Astrocyte (in vitro differentiated cells and primary cell): Measurements from ENCODE around the gene AGAP5. TPM values are rescaled to one million over a fixed set of nuclear protein-coding genes. Genes with fewer than 3 reads are reported as not detected.
"Not testable (repeated sequence)": the region's sequence is repeated elsewhere in the genome, so short reads cannot be mapped to it uniquely, and the experiment has no call there.

Experiments
- DNase-seq: peaks from one replicate; pipeline ENCODE4 v3.0.0-alpha.2; 2010; ENCODE audit warnings: low read depth
- FAIRE-seq: peaks from 2 replicates; lab custom pipeline; 2011; peaks lifted over from hg19 to GRCh38; lab: Jason Lieb, UNC
- H2AFZ ChIP-seq: 2 replicates; pipeline ENCODE4 v1.6.0; 2012; ENCODE audit warnings: low read depth, low read length, inconsistent platforms
- H3K27ac ChIP-seq: 2 replicates; pipeline ENCODE4 v1.5.1; 2011; ENCODE audit warnings: low read depth, low read length, inconsistent platforms
- H3K27me3 ChIP-seq: 2 replicates; pipeline ENCODE4 v1.6.0; 2011; ENCODE audit warnings: low read length, inconsistent platforms; ENCODE audit not compliant: insufficient read depth
- H3K36me3 ChIP-seq: 2 replicates; pipeline ENCODE4 v1.5.1; 2011; ENCODE audit warnings: low read length, inconsistent platforms; ENCODE audit not compliant: insufficient read depth
- H3K4me1 ChIP-seq: 2 replicates; pipeline ENCODE4 v1.5.1; 2011; ENCODE audit warnings: low read length, inconsistent platforms; ENCODE audit not compliant: insufficient read depth
- H3K4me2 ChIP-seq: 2 replicates; pipeline ENCODE4 v1.6.0; 2012; ENCODE audit warnings: low read length, inconsistent platforms
- H3K4me3 ChIP-seq: 2 replicates; pipeline ENCODE4 v1.5.1; 2011; ENCODE audit warnings: low read depth, mild to moderate bottlenecking, low read length, inconsistent platforms; ENCODE audit not compliant: insufficient read depth
- H3K79me2 ChIP-seq: 2 replicates; pipeline ENCODE4 v1.6.0; 2012; ENCODE audit warnings: mild to moderate bottlenecking, low read length, inconsistent platforms; ENCODE audit not compliant: insufficient read depth
- H3K9ac ChIP-seq: 2 replicates; pipeline ENCODE4 v1.6.0; 2012; ENCODE audit warnings: mild to moderate bottlenecking, low read length, inconsistent platforms
- H3K9me3 ChIP-seq: 2 replicates; pipeline ENCODE4 v1.5.1; 2012; ENCODE audit warnings: low read depth, mild to moderate bottlenecking, low read length, inconsistent platforms; ENCODE audit not compliant: insufficient read depth
- H4K20me1 ChIP-seq: 2 replicates; pipeline ENCODE4 v1.6.0; 2012; ENCODE audit warnings: low read length, inconsistent platforms; ENCODE audit not compliant: insufficient read depth
- H3K27ac Mint-ChIP-seq: one replicate; pipeline ENCODE4 v1.8.0; 2021; ENCODE audit warnings: mild to moderate bottlenecking, mixed read lengths; ENCODE audit not compliant: unreplicated experiment
- H3K27me3 Mint-ChIP-seq: one replicate; pipeline ENCODE4 v1.8.0; 2021; ENCODE audit warnings: low read depth, mixed read lengths; ENCODE audit not compliant: unreplicated experiment
- H3K36me3 Mint-ChIP-seq: one replicate; pipeline ENCODE4 v1.8.0; 2021; ENCODE audit warnings: low read depth, mixed read lengths; ENCODE audit not compliant: unreplicated experiment
- H3K4me1 Mint-ChIP-seq: one replicate; pipeline ENCODE4 v1.8.0; 2021; ENCODE audit warnings: low read depth, mixed read lengths; ENCODE audit not compliant: unreplicated experiment
- H3K4me3 Mint-ChIP-seq: one replicate; pipeline ENCODE4 v1.8.0; 2021; ENCODE audit warnings: mild to moderate bottlenecking, moderate library complexity, mixed read lengths; ENCODE audit not compliant: unreplicated experiment
- H3K9me3 Mint-ChIP-seq: one replicate; pipeline ENCODE4 v1.8.0; 2021; ENCODE audit warnings: mild to moderate bottlenecking, mixed read lengths; ENCODE audit not compliant: unreplicated experiment
- total RNA-seq: library from RNA; stranded (reverse); gene quantifications from 2 replicates; pipeline ENCODE4 v1.2.1, GENCODE V29; 2021

AGAP5 gene
- total RNA-seq, 1 donor from 2014 or later, result 5.1 TPM

DNA sequence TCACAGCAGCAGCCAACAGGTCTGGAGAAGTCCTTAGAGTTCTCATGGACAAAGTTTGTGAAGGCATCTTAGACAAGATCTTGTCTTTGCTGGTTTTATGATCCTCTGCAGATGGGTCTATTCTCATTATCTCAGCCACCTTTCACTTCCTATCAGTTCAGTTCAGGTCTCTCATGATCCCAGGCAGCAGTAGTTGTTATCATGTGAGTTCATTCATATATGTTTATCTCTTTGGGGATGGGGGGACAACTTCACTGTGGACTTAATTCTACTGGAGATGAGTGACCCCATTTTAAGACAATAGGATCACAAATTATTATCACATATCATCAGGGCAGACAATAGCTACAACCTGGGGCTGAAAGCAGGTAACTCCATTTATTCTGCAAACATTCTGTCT is 6.0 kb upstream of the AGAP5 start:
- H3K4me3 Mint-ChIP-seq, DNase-seq, H3K27ac ChIP-seq, H4K20me1 ChIP-seq, H2AFZ ChIP-seq, H3K36me3 Mint-ChIP-seq, H3K9ac ChIP-seq, H3K27me3 Mint-ChIP-seq, H3K27me3 ChIP-seq, H3K27ac Mint-ChIP-seq, H3K79me2 ChIP-seq, H3K9me3 Mint-ChIP-seq, H3K9me3 ChIP-seq, FAIRE-seq, H3K4me1 ChIP-seq, H3K36me3 ChIP-seq, H3K4me2 ChIP-seq, H3K4me3 ChIP-seq: not testable (repeated sequence)
- H3K4me1 Mint-ChIP-seq, result peaks cover 19% of the 10 kb centered on the region

DNA sequence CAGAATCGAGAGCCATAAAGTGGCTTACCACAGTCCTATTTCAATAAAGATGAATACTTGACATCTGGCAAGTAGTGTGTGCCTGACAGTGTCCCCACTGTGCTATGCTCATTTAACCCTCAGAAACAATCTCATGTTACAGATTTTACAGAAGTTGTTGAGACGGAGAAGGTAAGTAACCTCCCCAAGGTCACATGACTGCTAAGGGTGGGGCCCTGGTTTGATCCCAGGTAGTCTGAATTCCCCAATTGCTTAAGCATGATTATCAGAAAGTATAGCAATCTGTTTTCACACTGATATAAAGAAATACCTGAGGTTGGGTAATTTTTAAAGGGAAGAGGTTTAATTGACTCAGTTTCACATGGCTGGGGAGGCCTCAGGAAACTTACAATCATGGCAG is 910 bp upstream of the AGAP5 start:
- not testable (repeated sequence) for H3K9me3 ChIP-seq, FAIRE-seq, H3K36me3 ChIP-seq, H3K9ac ChIP-seq, H3K79me2 ChIP-seq, H3K4me3 ChIP-seq, H3K27me3 Mint-ChIP-seq, H4K20me1 ChIP-seq, H3K27ac ChIP-seq, H3K4me3 Mint-ChIP-seq, H3K27me3 ChIP-seq, H3K36me3 Mint-ChIP-seq, H3K9me3 Mint-ChIP-seq, H3K4me1 ChIP-seq, H3K27ac Mint-ChIP-seq, H3K4me2 ChIP-seq, H3K4me1 Mint-ChIP-seq, H2AFZ ChIP-seq, DNase-seq

DNA sequence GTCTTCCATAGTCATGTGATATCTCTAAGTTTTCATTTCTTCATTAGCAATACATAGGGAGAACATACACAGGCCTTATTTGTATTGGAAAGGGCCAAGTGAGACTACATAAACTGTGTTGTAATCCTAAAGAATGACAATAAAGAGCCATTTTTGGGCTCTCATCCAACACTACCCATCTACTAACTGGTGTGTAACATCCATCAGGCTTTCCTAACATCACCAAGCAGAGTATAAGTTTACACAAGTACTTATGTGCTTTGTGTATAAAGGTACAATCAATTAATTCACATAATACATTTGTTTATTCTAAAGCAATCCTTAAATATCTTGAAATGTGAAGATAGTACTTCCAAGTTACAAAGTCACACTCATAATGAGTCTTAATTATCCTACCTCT is 2.6 kb downstream of the AGAP5 start:
- H3K36me3 ChIP-seq, H3K4me1 Mint-ChIP-seq, H3K9me3 Mint-ChIP-seq, H3K27ac Mint-ChIP-seq, H3K4me3 ChIP-seq, H2AFZ ChIP-seq, H3K36me3 Mint-ChIP-seq, DNase-seq, H3K27me3 Mint-ChIP-seq, H3K4me2 ChIP-seq, FAIRE-seq, H3K27ac ChIP-seq, H4K20me1 ChIP-seq, H3K79me2 ChIP-seq, H3K9me3 ChIP-seq, H3K27me3 ChIP-seq, H3K9ac ChIP-seq, H3K4me3 Mint-ChIP-seq, H3K4me1 ChIP-seq: not testable (repeated sequence)

DNA sequence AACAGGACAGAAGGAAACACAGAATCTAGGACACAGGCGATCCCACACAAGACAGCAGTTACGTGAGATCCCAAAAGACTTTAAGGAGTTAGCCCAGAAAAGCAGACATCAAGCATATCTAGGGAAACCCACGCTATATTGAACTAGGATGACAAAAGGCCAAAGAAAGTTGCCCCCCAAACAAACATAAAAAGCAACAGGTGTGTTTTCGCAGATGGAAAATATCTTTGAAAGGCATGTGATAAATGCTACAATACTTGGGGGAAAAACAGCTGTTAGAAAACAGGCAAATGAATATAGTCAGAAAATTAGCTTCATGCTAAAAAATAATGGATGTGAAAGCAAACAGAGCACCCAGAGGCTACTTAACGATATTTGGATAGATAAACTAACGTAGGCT is 7.2 kb downstream of the AGAP5 start:
- H3K27me3 ChIP-seq, DNase-seq, H3K9ac ChIP-seq, FAIRE-seq, H3K4me1 ChIP-seq, H3K4me3 Mint-ChIP-seq, H4K20me1 ChIP-seq, H3K4me3 ChIP-seq, H3K27me3 Mint-ChIP-seq, H3K27ac ChIP-seq, H2AFZ ChIP-seq, H3K4me2 ChIP-seq, H3K9me3 ChIP-seq, H3K4me1 Mint-ChIP-seq, H3K27ac Mint-ChIP-seq, H3K9me3 Mint-ChIP-seq, H3K79me2 ChIP-seq, H3K36me3 ChIP-seq: not testable (repeated sequence)
- peaks cover 12% of the 10 kb centered on the region for H3K36me3 Mint-ChIP-seq

DNA sequence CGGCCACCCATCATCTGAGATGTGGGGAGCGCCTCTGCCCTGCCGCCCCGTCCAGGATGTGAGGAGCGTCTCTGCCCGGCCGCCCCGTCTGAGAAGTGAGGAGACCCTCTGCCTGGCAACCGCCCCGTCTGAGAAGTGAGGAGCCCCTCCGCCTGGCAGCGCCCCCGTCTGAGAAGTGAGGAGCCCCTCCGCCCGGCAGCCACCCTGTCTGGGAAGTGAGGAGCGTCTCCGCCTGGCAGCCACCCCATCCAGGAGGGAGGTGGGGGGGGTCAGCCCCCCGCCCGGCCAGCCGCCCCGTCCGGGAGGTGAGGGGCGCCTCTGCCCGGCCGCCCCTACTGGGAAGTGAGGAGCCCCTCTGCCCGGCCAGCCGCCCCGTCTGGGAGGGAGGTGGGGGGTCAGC is 8.3 kb downstream of the AGAP5 start:
- not testable (repeated sequence) for H3K27ac ChIP-seq, H3K4me1 Mint-ChIP-seq, H3K36me3 ChIP-seq, H3K27ac Mint-ChIP-seq, H3K4me3 ChIP-seq, H3K9me3 ChIP-seq, H3K9me3 Mint-ChIP-seq, H2AFZ ChIP-seq, FAIRE-seq, H3K27me3 ChIP-seq, H3K27me3 Mint-ChIP-seq, H3K79me2 ChIP-seq, H4K20me1 ChIP-seq, DNase-seq, H3K4me1 ChIP-seq, H3K4me3 Mint-ChIP-seq, H3K4me2 ChIP-seq, H3K9ac ChIP-seq
- peaks cover 12% of the 10 kb centered on the region for H3K36me3 Mint-ChIP-seq

DNA sequence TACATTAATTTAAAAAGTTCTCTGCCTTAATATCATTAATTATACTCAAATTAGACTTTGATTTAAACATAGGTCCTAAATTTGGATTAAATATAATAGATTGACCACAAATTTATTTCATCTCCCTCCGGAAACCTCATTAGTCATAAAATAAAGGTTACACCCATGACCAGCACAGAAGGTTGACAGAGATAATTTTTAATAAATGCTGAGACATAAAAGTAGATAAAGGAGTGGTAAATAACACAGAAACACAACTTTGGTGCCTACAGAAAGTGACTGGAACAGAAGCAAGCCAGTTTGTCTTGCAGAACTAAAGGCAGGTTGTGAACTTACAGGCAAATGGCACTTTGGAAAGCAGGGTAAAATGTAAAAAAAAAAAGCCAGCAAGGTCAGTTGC is 10.3 kb downstream of the AGAP5 start:
- not testable (repeated sequence) for H3K9ac ChIP-seq, H3K4me1 Mint-ChIP-seq, H4K20me1 ChIP-seq, H3K9me3 ChIP-seq, H3K79me2 ChIP-seq, H3K4me3 Mint-ChIP-seq, DNase-seq, H3K27ac Mint-ChIP-seq, H3K4me1 ChIP-seq, H3K27me3 Mint-ChIP-seq, H3K36me3 ChIP-seq, H3K27me3 ChIP-seq, H3K4me3 ChIP-seq, H3K9me3 Mint-ChIP-seq, H3K4me2 ChIP-seq, FAIRE-seq, H2AFZ ChIP-seq, H3K27ac ChIP-seq
- H3K36me3 Mint-ChIP-seq, result peaks cover 12% of the 10 kb centered on the region
